ENCODE results near the gene GNPNAT1.

DNA sequence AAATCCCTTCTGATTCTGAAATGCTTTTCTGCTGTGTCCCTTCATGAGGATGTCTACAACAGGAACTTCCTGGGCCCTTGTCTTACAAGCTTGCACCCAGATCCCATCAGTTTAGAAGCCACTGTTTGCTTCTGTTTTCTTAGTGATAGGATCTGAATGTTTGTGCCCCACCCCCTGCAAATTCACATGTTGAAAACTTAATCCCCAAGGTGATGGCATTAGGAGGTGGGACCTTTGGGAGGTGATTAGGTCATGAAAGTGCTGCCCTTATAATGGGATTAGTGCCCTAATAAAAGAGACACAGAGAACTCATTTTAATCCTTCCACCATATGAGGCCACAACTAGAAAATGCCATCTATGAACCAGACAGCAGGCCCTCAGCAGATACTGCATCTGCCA lies 36.0 kb upstream of the GNPNAT1 start:
- TF ChIP-seq, protein P1, sequence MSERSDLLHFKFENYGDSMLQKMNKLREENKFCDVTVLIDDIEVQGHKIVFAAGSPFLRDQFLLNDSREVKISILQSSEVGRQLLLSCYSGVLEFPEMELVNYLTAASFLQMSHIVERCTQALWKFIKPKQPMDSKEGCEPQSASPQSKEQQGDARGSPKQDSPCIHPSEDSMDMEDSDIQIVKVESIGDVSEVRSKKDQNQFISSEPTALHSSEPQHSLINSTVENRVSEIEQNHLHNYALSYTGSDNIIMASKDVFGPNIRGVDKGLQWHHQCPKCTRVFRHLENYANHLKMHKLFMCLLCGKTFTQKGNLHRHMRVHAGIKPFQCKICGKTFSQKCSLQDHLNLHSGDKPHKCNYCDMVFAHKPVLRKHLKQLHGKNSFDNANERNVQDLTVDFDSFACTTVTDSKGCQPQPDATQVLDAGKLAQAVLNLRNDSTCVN (CRISPR knock-in tag; IDR thresholded peaks at IDR 0.05), result no peak
- TF ChIP-seq ZNF354B (CRISPR knock-in tag; IDR thresholded peaks at IDR 0.05) (no peak), POU5F1 (IDR thresholded peaks at IDR 0.05; ENCODE audit: borderline replicate concordance, low read depth, low read length, partially characterized antibody) (no peak), MAFK (IDR thresholded peaks at IDR 0.05; ENCODE audit: low read length) (no peak), FIP1L1 (IDR thresholded peaks at IDR 0.05; ENCODE audit: low read depth, low read length, poor library complexity, severe bottlenecking) (no peak), CHD4 (IDR thresholded peaks at IDR 0.05; ENCODE audit: insufficient read depth, insufficient replicate concordance, low read depth, low read length, poor library complexity, severe bottlenecking) (no peak), BRF1 (IDR thresholded peaks at IDR 0.05; ENCODE audit: borderline replicate concordance, extremely low read depth, insufficient read length) (no peak)
